ENCODE measurements around the gene SPPL3. TPM values are rescaled to one million over a fixed set of nuclear protein-coding genes. Genes with fewer than 3 reads are reported as not detected.

Gene SPPL3
- total RNA-seq, 1 experiment from 2014 or later = 9.7 TPM

- no peak for DNase-seq (ENCODE audit: low read depth)
Observed at GRCh38 chr12:120874547-120875245, 29.5 kb downstream of the SPPL3 start.

- DNase-seq (ENCODE audit: low read depth) = no peak
Observed at GRCh38 chr12:120873226-120873625, 30.9 kb downstream of the SPPL3 start.

DNA sequence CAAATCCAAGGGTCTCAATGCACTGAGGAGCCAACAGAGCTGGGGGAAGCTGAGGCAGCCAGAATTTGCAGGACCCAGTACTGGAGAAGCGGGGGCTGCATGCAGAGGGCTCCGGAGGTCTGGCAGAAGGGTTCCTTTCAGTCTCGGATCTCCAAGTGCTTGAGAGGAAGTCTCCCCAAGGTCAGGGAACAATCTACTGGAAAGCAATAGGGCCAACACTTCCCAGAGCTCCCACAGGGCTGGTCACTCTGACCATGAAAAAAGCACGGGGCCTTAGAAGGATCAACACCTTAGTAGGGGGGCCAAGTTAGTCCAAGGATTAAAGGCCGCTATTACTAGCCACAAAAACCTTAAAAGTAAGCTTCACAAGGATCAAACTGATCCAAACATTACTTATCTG, 31.7 kb downstream of the SPPL3 start:
- DNase-seq (ENCODE audit: low read depth) = no peak

DNA sequence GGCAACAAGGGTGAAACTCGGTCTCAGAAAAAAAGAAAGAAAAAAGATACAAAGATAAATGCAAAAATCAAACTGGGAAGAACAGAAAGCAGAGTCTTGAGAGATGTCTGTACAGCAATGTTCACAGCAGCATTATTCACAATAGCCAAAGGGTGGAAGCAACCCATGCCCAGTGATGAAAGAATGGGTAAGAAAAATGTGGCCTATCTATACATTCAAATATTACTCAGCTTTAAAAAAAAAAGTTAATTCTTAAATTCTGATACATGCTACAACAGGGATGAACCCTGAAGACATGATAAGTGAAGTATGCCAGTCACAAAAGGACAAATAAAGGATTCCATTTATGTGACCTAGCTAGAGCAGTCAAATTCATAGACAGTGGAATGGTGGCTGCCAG, 33.7 kb downstream of the SPPL3 start:
- DNase-seq (ENCODE audit: low read depth) = no peak

- no peak for DNase-seq (ENCODE audit: low read depth)
Observed at GRCh38 chr12:120869376-120869775, 34.8 kb downstream of the SPPL3 start.

GRCh38 chr12:120866108-120866507, 38.0 kb downstream of the SPPL3 start:
- no peak for DNase-seq (ENCODE audit: low read depth)

DNA sequence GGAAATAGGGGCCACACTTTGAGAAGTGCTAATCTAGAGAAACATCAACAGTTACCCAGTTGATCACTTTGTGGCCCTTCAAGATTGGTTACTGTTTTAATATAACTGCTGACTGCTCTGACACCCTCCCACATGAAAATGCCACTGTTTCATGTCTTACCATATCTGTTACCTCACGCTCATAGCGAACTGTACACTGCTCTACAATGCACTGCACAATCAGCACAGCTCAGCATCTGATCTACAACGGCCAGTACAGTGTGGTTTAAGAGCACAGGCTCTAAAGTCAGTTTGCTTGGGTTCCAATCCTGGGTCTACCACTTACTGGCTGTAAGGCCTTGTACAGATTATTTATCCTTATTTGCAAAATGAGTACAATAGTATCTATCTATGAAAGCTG, 39.1 kb downstream of the SPPL3 start:
- DNase-seq (ENCODE audit: low read depth) = no peak

DNA sequence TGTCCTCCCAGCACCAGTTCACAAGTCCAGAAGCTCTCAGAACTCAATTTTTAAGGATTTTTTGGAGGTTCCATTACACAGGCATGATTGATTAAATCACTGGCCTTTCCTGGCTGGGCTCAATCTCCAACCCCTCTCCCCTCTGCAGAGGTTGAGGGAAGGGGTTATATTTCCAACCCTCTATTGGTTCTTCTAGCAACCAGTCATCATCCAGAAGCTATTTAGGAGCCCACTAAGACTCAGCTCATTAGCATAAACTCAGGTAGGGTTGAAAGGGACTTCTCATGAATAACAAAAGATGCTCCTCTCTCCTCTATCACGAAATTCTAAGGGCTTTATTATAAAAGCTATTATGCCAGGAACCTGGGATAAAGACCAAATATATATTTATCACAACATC, 41.5 kb downstream of the SPPL3 start:
- no peak for DNase-seq (ENCODE audit: low read depth)

DNA sequence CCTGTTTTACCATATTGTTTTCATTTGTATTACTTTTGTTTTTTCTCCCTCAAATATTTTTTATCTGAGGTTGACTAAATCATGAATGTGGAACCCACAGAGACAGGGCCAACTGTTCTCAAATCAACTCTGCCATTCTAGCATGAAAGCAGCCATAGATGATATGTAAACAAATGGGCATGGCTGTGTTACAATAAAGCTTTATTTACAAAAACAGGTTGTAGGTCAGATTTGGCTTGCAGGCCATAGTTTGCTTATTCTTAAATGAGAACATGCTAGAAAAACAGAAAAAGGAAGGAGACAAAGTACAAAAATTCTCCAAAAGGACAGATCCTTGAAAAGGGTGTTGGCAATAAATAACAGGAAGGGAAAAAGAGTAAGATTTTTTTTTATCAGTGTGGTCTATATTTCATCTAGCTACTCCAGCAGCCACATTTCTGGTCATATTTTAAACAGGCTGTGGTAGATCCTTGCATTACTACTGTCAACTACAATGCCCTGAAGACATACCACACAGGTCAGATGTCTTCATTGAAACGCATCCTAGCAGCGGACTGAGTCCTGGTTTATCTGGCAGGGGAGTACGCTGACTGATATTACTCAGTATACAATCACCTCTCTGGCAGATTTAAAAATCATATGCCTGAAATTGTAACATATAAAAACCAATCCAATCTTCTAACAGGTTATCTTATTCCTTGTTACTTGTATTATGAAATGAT, 42.9 kb downstream of the SPPL3 start:
- peak; percentile 61 for DNase-seq (ENCODE audit: low read depth)

DNA sequence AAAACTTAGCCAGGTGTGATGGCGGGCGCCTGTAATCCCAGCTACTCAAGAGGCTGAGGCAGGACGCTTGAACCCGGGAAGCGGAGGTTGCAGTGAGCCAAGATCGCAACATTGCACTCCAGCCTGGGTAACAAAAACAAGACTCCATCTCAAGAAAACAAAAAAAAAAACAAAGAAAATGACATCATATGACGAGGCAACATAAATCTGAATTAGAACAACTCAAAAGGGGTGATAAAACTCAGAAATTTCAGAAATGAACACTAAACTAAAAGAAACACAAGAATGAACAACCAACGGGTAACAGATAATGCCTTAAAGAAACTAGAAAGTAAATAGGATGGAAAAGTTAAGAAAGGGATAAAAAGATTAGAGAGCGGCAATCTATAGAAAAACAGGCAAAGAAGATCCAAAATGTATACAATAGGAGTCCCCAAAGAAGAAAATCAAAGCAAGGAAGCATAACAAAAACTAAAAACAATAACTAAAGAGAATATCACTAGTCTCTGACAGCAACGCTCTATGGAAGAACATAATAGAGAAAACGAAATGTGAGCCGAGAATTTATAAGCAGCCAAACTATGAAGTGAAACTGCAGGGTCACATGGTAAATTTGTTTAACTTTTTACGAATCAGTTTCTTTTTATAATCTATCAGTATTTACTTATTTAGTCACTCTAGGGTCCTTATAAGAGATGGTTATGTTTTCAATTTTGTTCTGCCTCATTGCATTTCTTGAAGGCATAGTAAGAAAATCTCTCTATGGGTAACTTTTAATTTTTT, 45.7 kb downstream of the SPPL3 start:
- DNase-seq (ENCODE audit: low read depth) = no peak

DNA sequence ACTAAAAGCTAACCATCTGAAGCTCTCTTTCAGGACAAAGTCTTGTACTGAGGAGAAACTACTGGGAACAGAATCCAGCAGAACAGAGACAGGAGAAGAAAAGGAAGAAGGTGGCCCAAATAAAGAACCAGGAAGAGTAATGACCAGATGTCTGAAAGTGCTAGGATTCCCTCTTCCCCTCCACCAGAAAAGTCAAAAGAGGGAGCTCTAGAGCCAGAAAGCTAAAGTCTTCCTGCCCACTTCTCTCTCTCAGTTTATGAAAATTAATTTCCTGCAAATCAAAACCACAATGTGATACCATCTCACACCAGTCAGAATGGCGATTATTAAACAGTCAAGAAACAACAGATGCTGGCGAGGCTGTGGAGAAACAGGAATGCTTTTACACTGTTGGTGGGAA, 47.2 kb downstream of the SPPL3 start:
- peak; percentile 22 for DNase-seq (ENCODE audit: low read depth)

DNA sequence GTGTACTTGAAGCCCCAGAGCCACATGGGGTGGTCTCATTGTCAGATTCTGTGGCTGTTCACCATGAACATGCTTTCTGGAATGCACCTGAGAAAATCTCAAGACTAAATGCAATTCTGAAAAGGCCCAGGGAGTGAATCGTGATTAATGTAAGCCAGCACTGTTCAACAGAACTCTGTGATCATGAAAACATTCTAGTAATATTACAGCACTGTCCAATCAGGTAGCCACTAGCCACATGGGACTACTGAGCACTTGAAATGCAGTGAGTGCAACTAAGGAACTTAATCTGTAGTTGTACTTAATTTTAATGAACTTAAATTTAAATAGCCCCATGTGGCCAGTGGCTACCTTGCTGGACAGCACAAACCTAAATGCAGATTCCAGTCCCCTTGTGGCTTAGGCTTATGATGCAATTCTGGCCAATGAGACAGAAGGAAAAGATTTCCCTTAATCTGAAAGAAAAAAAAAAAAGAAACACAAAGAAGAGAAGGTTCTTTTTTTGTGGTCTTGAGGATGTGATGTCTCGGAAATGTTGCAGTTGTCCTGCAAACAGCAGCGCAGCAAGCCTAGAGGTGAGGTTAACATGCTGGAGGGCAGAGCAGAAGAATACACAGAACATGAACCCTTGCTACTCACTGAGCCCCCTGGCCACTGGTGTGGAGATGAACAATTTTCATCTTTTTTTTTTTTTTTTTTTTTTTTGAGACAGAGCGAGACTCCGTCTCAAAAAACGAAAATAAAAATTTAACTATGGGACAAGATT, 48.2 kb downstream of the SPPL3 start:
- no peak for DNase-seq (ENCODE audit: low read depth)

DNA sequence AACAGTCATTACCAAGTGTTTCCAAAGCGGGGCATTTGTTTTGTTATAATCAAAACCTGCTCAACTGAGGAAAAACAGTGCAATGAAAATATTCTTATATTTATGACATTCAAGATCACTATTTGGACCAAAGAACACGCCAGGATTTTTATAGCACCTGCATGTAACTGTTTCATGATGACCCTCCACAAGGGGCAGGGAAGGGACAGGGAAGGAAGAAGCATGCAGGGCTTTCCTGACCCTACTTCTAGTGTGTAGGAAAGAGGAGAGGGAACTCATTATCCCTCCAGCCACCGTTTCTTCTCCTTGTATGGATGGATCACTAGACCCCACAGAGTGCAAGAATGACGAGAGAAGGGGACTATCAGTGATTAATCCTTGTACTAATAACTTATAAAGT, 49.4 kb downstream of the SPPL3 start:
- DNase-seq (ENCODE audit: low read depth) = no peak

GRCh38 chr12:120853188-120853587, 51.0 kb downstream of the SPPL3 start:
- DNase-seq (ENCODE audit: low read depth) = peak; percentile 37

- DNase-seq (ENCODE audit: low read depth) = no peak
Observed at GRCh38 chr12:120851944-120852343, 52.2 kb downstream of the SPPL3 start.

DNA sequence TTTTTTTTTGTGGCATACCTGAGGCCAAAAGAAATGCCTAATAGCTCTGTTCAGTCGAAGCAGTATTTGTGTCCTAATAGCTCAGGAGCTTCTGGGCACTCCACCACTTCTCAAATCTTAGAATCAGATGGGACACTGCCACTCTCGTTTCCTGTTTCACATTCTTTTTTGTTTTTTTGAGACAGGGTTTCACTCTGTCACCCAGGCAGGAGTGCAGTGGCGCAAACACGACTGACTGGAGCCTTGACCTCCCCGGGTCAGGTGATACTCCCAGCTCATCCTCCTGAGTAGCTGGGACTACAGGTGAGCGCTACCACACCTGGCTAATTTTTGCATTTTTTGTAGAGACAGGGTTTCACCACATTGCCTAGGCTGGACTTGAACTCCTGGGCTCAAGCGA, 52.7 kb downstream of the SPPL3 start:
- no peak for DNase-seq (ENCODE audit: low read depth)

GRCh38 chr12:120849765-120850164, 54.4 kb downstream of the SPPL3 start:
- peak; percentile 84 for DNase-seq (ENCODE audit: low read depth)

GRCh38 chr12:120847814-120848213, 56.3 kb downstream of the SPPL3 start:
- no peak for DNase-seq (ENCODE audit: low read depth)

DNA sequence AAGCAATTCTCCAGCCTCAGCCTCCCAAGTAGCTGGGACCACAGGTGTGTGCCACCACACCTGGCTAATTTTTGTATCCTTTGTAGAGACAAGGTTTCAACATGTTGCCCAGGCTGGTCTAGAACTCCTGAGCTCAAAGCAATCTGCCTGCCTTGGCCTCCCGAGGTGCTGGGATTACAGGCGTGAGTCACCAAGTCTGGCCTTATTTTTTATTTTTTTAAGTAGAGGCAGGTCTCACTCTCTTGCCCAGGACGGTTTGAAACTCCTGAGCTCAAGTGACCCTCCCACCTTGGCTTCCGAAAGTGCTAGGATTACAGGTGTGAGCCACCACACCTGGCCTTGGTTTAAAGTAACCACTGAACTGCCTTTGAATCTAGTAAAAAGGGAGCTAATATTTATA, 56.8 kb downstream of the SPPL3 start:
- DNase-seq (ENCODE audit: low read depth) = peak; percentile 54

DNA sequence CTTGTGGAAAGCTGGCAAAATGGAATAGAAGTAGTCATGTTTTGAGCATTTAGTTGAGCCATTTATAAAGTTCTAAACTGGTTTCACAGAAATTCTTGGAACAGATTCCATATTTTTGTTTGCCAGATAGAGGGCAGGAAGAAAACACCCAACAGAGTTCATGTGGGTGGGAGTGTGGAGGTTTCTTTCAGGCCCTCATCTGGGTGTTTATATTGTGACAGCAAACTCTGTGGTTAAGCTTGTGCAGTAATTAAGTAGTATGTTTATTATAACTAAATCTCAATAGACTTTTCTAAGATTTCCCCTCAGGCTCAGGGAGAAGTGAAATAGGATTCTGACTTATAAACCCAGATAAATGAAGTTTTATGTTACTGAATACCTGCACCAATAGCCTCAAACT, 57.4 kb downstream of the SPPL3 start:
- peak; percentile 77 for DNase-seq (ENCODE audit: low read depth)

DNA sequence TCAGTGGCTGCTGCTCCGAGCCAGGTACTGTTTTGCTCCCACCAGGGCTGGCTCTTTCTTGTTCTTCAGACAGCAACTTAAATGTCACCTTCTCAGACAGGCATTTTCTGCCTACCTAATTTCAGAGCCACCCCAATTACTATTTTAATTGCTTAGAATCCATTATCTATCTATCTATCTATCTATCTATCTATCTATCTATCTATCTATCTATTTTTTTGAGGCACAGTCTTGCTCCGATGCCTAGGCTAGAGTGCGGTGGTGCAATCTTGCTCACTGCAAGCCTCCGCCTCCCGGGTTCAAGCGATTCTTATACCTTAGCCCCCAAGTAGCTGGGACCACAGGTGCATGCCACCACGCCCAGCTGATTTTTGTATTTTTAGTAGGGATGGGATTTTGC, 58.5 kb downstream of the SPPL3 start:
- no peak for DNase-seq (ENCODE audit: low read depth)

Measured in M059J (cell line).